ENCODE data around the gene MAPK14.

MAPK14 gene

DNA sequence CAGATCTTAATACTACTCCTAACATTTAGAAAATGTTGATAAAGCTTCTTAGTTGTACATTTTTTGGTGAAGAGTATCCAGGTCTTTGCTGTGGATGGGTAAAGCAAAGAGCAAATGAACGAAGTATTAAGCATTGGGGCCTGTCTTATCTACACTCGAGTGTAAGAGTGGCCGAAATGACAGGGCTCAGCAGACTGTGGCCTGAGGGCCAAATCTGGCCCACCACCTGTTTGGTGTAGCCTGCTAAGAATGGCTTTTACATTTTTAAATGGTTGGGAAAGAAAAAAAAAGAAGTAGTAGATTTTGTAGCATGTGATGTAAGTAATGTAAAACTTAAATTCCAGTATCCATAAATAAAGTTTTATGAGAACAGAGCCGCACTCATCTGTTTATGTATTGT, 83.3 kb downstream of the MAPK14 start:
- Mint-ChIP-seq H3K36me3 (ENCODE audit: low read depth) (peaks cover 49% of the 10 kb centered on the region), H3K27ac (no peak overlapping the region), H3K9me3 (no peaks in the 10 kb centered on the region), H3K4me3 (no peak overlapping the region), H3K27me3 (ENCODE audit: low read depth, poor library complexity) (no peaks in the 10 kb centered on the region), H3K4me1 (peaks cover 16% of the 10 kb centered on the region)
- no peak for DNase-seq
- TF ChIP-seq, protein P1, sequence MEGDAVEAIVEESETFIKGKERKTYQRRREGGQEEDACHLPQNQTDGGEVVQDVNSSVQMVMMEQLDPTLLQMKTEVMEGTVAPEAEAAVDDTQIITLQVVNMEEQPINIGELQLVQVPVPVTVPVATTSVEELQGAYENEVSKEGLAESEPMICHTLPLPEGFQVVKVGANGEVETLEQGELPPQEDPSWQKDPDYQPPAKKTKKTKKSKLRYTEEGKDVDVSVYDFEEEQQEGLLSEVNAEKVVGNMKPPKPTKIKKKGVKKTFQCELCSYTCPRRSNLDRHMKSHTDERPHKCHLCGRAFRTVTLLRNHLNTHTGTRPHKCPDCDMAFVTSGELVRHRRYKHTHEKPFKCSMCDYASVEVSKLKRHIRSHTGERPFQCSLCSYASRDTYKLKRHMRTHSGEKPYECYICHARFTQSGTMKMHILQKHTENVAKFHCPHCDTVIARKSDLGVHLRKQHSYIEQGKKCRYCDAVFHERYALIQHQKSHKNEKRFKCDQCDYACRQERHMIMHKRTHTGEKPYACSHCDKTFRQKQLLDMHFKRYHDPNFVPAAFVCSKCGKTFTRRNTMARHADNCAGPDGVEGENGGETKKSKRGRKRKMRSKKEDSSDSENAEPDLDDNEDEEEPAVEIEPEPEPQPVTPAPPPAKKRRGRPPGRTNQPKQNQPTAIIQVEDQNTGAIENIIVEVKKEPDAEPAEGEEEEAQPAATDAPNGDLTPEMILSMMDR (IDR thresholded peaks at IDR 0.05), result no peak

DNA sequence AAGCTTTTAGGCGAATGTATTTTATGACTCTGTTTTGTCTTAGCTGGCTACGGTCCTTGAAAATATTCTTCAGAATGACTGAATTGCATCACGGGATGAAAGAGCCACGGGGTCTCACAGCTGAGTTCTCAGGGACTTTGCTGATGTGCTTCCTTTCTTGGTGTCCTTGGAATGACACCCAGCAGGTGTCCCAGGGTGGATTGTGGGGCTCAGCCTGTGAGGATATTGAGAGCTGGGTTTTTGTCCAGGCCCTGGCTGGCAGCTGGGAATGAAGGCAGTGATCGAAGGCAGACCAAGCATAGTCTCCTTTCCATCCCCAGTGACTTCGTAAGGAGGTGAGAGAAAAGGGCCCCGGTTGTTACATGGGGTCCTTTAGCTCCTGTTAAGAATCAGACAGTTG, 83.9 kb downstream of the MAPK14 start:
- no peak overlapping the region for H3K4me3 Mint-ChIP-seq
- H3K27ac Mint-ChIP-seq, result peak overlapping the region; percentile 94
- DNase-seq, result no peak
- peaks cover 48% of the 10 kb centered on the region for H3K36me3 Mint-ChIP-seq (ENCODE audit: low read depth)
- peaks cover 18% of the 10 kb centered on the region for H3K4me1 Mint-ChIP-seq
- TF ChIP-seq, protein P1 (IDR thresholded peaks at IDR 0.05), result no peak
- no peaks in the 10 kb centered on the region for H3K27me3 Mint-ChIP-seq (ENCODE audit: low read depth, poor library complexity)
- H3K9me3 Mint-ChIP-seq, result no peaks in the 10 kb centered on the region

- TF ChIP-seq, protein P1 (IDR thresholded peaks at IDR 0.05), result no peak
- no peaks in the 10 kb centered on the region for H3K27me3 Mint-ChIP-seq (ENCODE audit: low read depth, poor library complexity)
- no peaks in the 10 kb centered on the region for H3K9me3 Mint-ChIP-seq
- DNase-seq, result no peak
- no peak overlapping the region for H3K4me3 Mint-ChIP-seq
- H3K27ac Mint-ChIP-seq, result peak overlapping the region; percentile 74
- peaks cover 21% of the 10 kb centered on the region for H3K4me1 Mint-ChIP-seq
- H3K36me3 Mint-ChIP-seq (ENCODE audit: low read depth), result peaks cover 38% of the 10 kb centered on the region
Observed at GRCh38 chr6:36113049-36113448, 85.4 kb downstream of the MAPK14 start.

DNA sequence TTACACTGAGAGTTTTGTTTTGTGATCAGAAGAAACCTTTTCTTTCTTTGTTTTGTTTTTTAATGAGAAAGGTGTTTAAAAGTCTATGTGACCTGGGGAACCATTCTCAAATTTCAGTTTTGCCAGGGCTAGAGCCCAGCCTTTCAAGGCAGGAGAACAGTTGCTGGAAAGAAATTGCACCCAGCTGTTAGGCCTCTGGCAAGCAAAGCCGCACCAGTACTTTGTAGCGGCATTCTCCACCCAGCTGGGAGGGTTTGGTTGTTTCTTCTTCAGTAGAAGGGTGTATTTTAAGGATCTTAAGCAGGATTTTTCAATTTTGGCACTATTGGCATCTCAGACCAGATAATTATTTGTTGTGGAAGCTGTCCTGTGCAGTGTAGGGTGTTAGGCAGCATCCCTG, 86.1 kb downstream of the MAPK14 start:
- TF ChIP-seq, protein P1 (IDR thresholded peaks at IDR 0.05), result no peak
- H3K36me3 Mint-ChIP-seq (ENCODE audit: low read depth), result peaks cover 31% of the 10 kb centered on the region

DNA sequence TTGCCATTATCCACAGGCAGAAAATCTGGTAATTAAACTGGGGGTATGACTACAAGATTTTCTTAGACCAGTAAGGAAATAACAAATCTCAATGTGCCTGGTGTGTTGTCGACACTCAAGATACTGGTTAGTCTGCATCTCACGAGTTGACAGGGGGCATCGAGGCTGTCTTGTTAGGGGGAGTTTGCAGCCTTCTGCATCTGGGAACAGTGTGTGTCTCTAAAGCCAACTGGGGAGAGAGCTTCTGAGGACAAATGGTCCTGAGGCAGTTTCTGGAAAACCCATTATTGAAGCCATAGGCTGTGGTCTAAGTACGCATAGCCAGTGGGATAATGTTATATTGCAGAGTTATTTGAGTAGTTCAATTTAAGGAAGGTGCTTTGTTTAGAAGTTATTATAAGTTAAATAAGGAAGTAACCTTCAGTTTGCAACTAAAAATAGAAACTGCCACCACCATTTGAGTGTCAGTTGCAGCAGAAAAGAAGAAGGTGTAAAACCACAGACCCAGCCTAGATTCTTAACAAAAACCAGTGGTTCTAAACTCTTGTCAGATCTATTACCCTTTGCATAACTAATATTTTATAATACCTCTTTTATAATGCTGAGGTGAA, 87.3 kb downstream of the MAPK14 start:
- peaks cover 25% of the 10 kb centered on the region for H3K36me3 Mint-ChIP-seq (ENCODE audit: low read depth)

More for the DNA sequence above, 86.1 kb downstream of the MAPK14 start:
- H3K27ac Mint-ChIP-seq, result peak overlapping the region; percentile 70
- no peaks in the 10 kb centered on the region for H3K27me3 Mint-ChIP-seq (ENCODE audit: low read depth, poor library complexity)
- no peak overlapping the region for H3K4me3 Mint-ChIP-seq
- no peaks in the 10 kb centered on the region for H3K9me3 Mint-ChIP-seq
- peaks cover 21% of the 10 kb centered on the region for H3K4me1 Mint-ChIP-seq
- no peak for DNase-seq

More for the DNA sequence above, 87.3 kb downstream of the MAPK14 start:
- DNase-seq, result no peak
- Mint-ChIP-seq H3K4me1 (peaks cover 21% of the 10 kb centered on the region), H3K9me3 (no peaks in the 10 kb centered on the region), H3K4me3 (no peak overlapping the region), H3K27ac (peak overlapping the region; percentile 8), H3K27me3 (ENCODE audit: low read depth, poor library complexity) (no peaks in the 10 kb centered on the region)
- TF ChIP-seq, protein P1 (IDR thresholded peaks at IDR 0.05), result no peak

Measured in nephron progenitor cell (in vitro differentiated cells).